ENCODE measurements around the gene TMEM185B.
A peak's percentile ranks its signal among the peaks of the same experiment; 100 is the strongest.
"Not testable (repeated sequence)": the region's sequence is repeated elsewhere in the genome, so short reads cannot be mapped to it uniquely, and the experiment has no call there.

Gene TMEM185B

GRCh38 chr2:120223034-120223912, at the start of gene TMEM185B:
TMEM185B (minus strand) TSS chr2:120223400; CDS start chr2:120222976, 424 bp downstream.
- peak; percentile 93 for DNase-seq

- DNase-seq = no peak
Measured at GRCh38 chr2:120271711-120272379, 48.6 kb upstream of the TMEM185B start.

- no peak for DNase-seq
Measured at GRCh38 chr2:120269816-120270215, 46.6 kb upstream of the TMEM185B start.

- DNase-seq = peak; percentile 8
Measured at GRCh38 chr2:120269076-120269744, 46.0 kb upstream of the TMEM185B start.

GRCh38 chr2:120267348-120267747, 44.1 kb upstream of the TMEM185B start:
- DNase-seq = no peak

GRCh38 chr2:120265006-120265405, 41.8 kb upstream of the TMEM185B start:
- no peak for DNase-seq

- no peak for DNase-seq
Measured at GRCh38 chr2:120262761-120263428, 39.7 kb upstream of the TMEM185B start.

- DNase-seq = no peak
Measured at GRCh38 chr2:120262150-120262549, 39.0 kb upstream of the TMEM185B start.

- DNase-seq = no peak
Measured at GRCh38 chr2:120261387-120262006, 38.3 kb upstream of the TMEM185B start.

GRCh38 chr2:120260736-120261135, 37.5 kb upstream of the TMEM185B start:
- no peak for DNase-seq

GRCh38 chr2:120259939-120260338, 36.7 kb upstream of the TMEM185B start:
- DNase-seq = not testable (repeated sequence)

GRCh38 chr2:120258196-120258595, 35.0 kb upstream of the TMEM185B start:
- DNase-seq = no peak

- DNase-seq = no peak
Measured at GRCh38 chr2:120257522-120257921, 34.3 kb upstream of the TMEM185B start.

GRCh38 chr2:120256651-120257000, 33.4 kb upstream of the TMEM185B start:
- DNase-seq = no peak

- no peak for DNase-seq
Measured at GRCh38 chr2:120255986-120256650, 32.9 kb upstream of the TMEM185B start.

- DNase-seq = no peak
Measured at GRCh38 chr2:120255071-120255470, 31.9 kb upstream of the TMEM185B start.

- DNase-seq = no peak
Measured at GRCh38 chr2:120254178-120254577, 31.0 kb upstream of the TMEM185B start.

GRCh38 chr2:120253021-120253882, 30.1 kb upstream of the TMEM185B start:
- DNase-seq = peak; percentile 43

- peak; percentile 99 for DNase-seq
Measured at GRCh38 chr2:120252225-120253020, 29.2 kb upstream of the TMEM185B start, which contains the start of gene RALB. RALB (plus strand) TSS chr2:120252852; CDS start chr2:120278665, 25,813 bp downstream.

GRCh38 chr2:120251880-120252224, 28.7 kb upstream of the TMEM185B start:
- no peak for DNase-seq
